Ureter (tissue), 1 donor: Measurements from ENCODE around the gene ACADM. TPM values are rescaled to one million over a fixed set of nuclear protein-coding genes. Genes with fewer than 3 reads are reported as not detected.
"Not testable (repeated sequence)": the region's sequence is repeated elsewhere in the genome, so short reads cannot be mapped to it uniquely, and the experiment has no call there.

Source experiments
- DNase-seq: peaks from one replicate; pipeline ENCODE4 v3.0.0-alpha.2; 2020; ENCODE audit warnings: low spot score
- total RNA-seq: library from RNA; stranded (reverse); gene quantifications from one replicate; pipeline ENCODE4 v1.2.4, GENCODE V29; 2023
- donor health status: DM: yes; HTN: yes; CAD: no.

ACADM gene
- total RNA-seq, 1 donor from 2014 or later, result 51.4 TPM

GRCh38 chr1:75794382-75794781 is 69.9 kb downstream of the ACADM start:
- DNase-seq, result no peak

GRCh38 chr1:75795703-75796193 is 71.2 kb downstream of the ACADM start:
- no peak for DNase-seq

GRCh38 chr1:75796376-75797272 is 72.1 kb downstream of the ACADM start, which contains the start of gene MSH4:
Gene MSH4 (plus strand): TSS chr1:75796882. CDS start chr1:75796986, 104 bp downstream.
- DNase-seq, result no peak

GRCh38 chr1:75797273-75797588 is 72.7 kb downstream of the ACADM start:
- no peak for DNase-seq

GRCh38 chr1:75797606-75798216 is 73.2 kb downstream of the ACADM start:
- no peak for DNase-seq

- not testable (repeated sequence) for DNase-seq
Measured at GRCh38 chr1:75801480-75801879, 77.0 kb downstream of the ACADM start.

- DNase-seq, result no peak
Measured at GRCh38 chr1:75808921-75809320, 84.4 kb downstream of the ACADM start.

GRCh38 chr1:75810113-75810512 is 85.6 kb downstream of the ACADM start:
- DNase-seq, result not testable (repeated sequence)

GRCh38 chr1:75811211-75811981 is 86.9 kb downstream of the ACADM start:
- no peak for DNase-seq

GRCh38 chr1:75812065-75812464 is 87.6 kb downstream of the ACADM start:
- no peak for DNase-seq

Other genes starting within 250 kb of the ACADM start
- gene SLC44A5, start 113.6 kb upstream of the ACADM start, total RNA-seq, result 0.29 TPM
- 87.5 TPM for gene RABGGTB, start 61.5 kb downstream of the ACADM start, total RNA-seq
- gene MSH4, start 72.2 kb downstream of the ACADM start, total RNA-seq, result 0.55 TPM
- not detected for gene ASB17, start 207.7 kb downstream of the ACADM start, total RNA-seq